Suppressor macrophage treated with lipopolysaccharide for 1 hour (primary cell): ENCODE data around the gene PRDM1.
A peak's percentile ranks its signal among the peaks of the same experiment; 100 is the strongest.

Experiments used
- DNase-seq, 3 donors: peaks; one replicate each; pipeline ENCODE4 v3.0.0-alpha.2; 2020 to 2022

PRDM1 gene

GRCh38 chr6:106118835-106119431 is 32.8 kb downstream of the PRDM1 start:
- DNase-seq, result peak in 1 of 3 donors; percentile 53

- DNase-seq, result no peak
Measured at GRCh38 chr6:106119546-106119945, 33.4 kb downstream of the PRDM1 start.

GRCh38 chr6:106120006-106120405 is 33.9 kb downstream of the PRDM1 start:
- DNase-seq, result peak; percentile 53 to 78 (median 66)

GRCh38 chr6:106120406-106120805 is 34.3 kb downstream of the PRDM1 start:
- peak in 2 of 3 donors; percentile 31 to 55 for DNase-seq

GRCh38 chr6:106122306-106122918 is 36.3 kb downstream of the PRDM1 start:
- DNase-seq, result no peak

- DNase-seq, result no peak
Measured at GRCh38 chr6:106122938-106123656, 37.0 kb downstream of the PRDM1 start.

- DNase-seq, result no peak
Measured at GRCh38 chr6:106124015-106124414, 37.9 kb downstream of the PRDM1 start.

GRCh38 chr6:106124437-106125430 is 38.6 kb downstream of the PRDM1 start:
- DNase-seq, result peak; percentile 56 to 70 (median 61)

- DNase-seq, result peak; percentile 59 to 79 (median 69)
Measured at GRCh38 chr6:106125925-106126435, 39.8 kb downstream of the PRDM1 start.

GRCh38 chr6:106126482-106126881 is 40.3 kb downstream of the PRDM1 start:
- DNase-seq, result no peak

- DNase-seq, result no peak
Measured at GRCh38 chr6:106128981-106129781, 43.0 kb downstream of the PRDM1 start.

GRCh38 chr6:106132153-106132698 is 46.1 kb downstream of the PRDM1 start:
- DNase-seq, result no peak

- DNase-seq, result no peak
Measured at GRCh38 chr6:106133040-106133439, 46.9 kb downstream of the PRDM1 start.

- DNase-seq, result no peak
Measured at GRCh38 chr6:106134087-106134770, 48.1 kb downstream of the PRDM1 start.

GRCh38 chr6:106134906-106135634 is 48.9 kb downstream of the PRDM1 start:
- DNase-seq, result peak; percentile 71 to 79 (median 76)

GRCh38 chr6:106135911-106136571 is 49.9 kb downstream of the PRDM1 start:
- no peak for DNase-seq

- no peak for DNase-seq
Measured at GRCh38 chr6:106136845-106137244, 50.7 kb downstream of the PRDM1 start.

- no peak for DNase-seq
Measured at GRCh38 chr6:106138151-106138550, 52.0 kb downstream of the PRDM1 start.

GRCh38 chr6:106141441-106142237 is 55.5 kb downstream of the PRDM1 start:
- no peak for DNase-seq
